ENCODE data around the gene CENPB.

GRCh38 chr20:3755814-3756480, 30.6 kb downstream of the CENPB start:
- TF ChIP-seq CTCF (IDR thresholded peaks at IDR 0.05) (no peak), POLR2A (IDR thresholded peaks at IDR 0.05) (no peak), EP300 (IDR thresholded peaks at IDR 0.05) (no peak)
